Measurements from ENCODE around the gene GAD1.
A peak's percentile ranks its signal among the peaks of the same experiment; 100 is the strongest.

The GAD1 gene

DNA sequence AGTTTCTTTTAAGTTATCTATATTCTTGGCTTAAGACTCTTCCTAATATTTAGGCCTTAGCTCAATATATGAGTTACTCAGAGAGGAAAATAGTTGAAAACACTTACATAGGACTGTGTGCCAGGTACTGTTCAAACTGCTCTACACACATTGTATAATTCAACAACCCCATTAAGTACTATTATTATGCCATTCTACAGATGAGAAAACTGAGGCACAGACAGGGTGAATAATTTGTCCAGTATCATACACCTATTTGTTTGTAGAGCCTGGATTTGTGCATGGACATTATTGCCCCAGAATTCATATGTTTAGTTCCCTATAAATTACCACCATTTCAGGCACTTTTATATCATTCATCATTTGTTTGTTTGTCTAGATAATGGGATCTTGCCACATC, 17.7 kb upstream of the GAD1 start:
- no peaks in the 10 kb centered on the region for H3K4me1 ChIP-seq (ENCODE audit: control insufficient read depth, insufficient read depth, low read length)
- no peaks in the 10 kb centered on the region for H3K36me3 ChIP-seq (ENCODE audit: control insufficient read depth, insufficient read depth, low read length)
- no peak overlapping the region for H3K27ac ChIP-seq (ENCODE audit: insufficient read depth, low read depth, low read length, poor library complexity, severe bottlenecking)
- no peak overlapping the region for H3K4me3 ChIP-seq (ENCODE audit: insufficient read depth, low read depth, low read length)
- no peaks in the 10 kb centered on the region for H3K27me3 ChIP-seq (ENCODE audit: control insufficient read depth, insufficient read depth, low read length, poor library complexity, severe bottlenecking)
- no peaks in the 10 kb centered on the region for H3K9me3 ChIP-seq (ENCODE audit: control insufficient read depth, low read length)

DNA sequence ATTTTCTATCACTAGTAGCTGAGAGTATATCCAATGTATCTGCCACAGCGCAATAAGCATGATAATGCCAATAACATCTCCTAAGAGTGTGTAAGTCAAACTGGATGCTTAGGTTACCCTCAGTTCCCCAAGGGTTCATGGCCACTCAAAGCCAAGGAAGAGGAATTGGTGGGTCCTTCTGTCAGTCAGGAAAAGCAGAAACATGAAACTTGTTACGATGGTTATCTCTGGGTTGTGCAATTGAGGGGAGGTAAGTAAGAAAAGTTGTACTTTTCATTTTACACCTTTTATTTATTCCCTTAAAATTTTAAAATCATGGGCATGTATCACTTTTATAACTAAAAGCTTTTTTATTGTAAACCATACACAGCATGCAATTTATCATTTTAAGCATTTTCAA, 10.1 kb upstream of the GAD1 start:
- 94 to 99% methylated on average over 1 to 2 of the region's 2 CpGs for WGBS, 2 experiments
- H3K36me3 ChIP-seq (ENCODE audit: control insufficient read depth, insufficient read depth, low read length), result no peaks in the 10 kb centered on the region
- no peaks in the 10 kb centered on the region for H3K27me3 ChIP-seq (ENCODE audit: control insufficient read depth, insufficient read depth, low read length, poor library complexity, severe bottlenecking)
- no peaks in the 10 kb centered on the region for H3K4me1 ChIP-seq (ENCODE audit: control insufficient read depth, insufficient read depth, low read length)
- no peak overlapping the region for H3K27ac ChIP-seq (ENCODE audit: insufficient read depth, low read depth, low read length, poor library complexity, severe bottlenecking)
- H3K4me3 ChIP-seq (ENCODE audit: insufficient read depth, low read depth, low read length), result no peak overlapping the region
- H3K9me3 ChIP-seq (ENCODE audit: control insufficient read depth, low read length), result no peaks in the 10 kb centered on the region

DNA sequence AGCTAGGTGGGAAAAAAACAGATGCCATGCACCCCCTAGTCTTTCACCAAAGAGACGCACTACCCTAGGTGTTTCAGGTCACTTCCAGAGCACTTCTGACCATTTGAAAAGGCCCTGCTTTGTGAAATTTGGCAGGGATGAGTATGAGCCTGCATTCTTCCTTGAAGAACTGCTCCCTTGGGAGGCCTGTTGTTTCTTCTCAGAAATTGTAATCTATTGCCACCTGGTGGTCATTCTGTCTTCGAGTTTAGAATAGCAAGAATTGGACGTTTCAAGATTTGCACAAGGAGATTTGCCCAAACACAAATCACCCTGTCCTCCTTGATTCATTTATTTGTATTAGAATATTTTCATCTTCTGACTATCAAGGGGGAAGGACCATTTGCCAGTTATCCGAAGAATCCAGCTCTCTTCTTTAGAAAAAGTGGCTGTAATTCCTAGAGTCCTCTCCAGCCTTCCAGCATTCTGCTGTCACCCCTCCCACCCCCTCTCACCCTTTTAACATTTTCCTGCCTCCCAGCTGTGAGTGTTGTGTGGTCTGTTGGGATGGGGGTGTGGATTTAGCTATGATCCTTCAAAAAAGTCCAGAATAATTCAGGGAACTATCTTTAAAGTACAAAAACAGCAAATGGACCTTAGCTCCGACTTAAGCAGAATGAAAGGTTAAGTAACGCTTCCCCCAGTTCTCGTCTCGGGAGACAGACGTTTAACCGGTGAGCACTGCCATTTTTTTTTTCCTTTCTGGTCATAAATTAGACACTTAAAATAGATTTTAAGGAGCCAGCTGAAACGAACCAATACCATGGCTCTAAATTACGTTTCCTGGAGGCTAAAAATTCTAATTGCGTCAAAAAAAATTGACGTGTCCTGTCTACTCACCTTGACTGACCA, 3.7 kb upstream of the GAD1 start:
- Histone ChIP-seq H3K4me1 (ENCODE audit: control insufficient read depth, insufficient read depth, low read length) (peaks cover 14% of the 10 kb centered on the region), H3K9me3 (ENCODE audit: control insufficient read depth, low read length) (no peaks in the 10 kb centered on the region), H3K36me3 (ENCODE audit: control insufficient read depth, insufficient read depth, low read length) (no peaks in the 10 kb centered on the region), H3K4me3 (ENCODE audit: insufficient read depth, low read depth, low read length) (peak overlapping the region; percentile 22), H3K27ac (ENCODE audit: insufficient read depth, low read depth, low read length, poor library complexity, severe bottlenecking) (no peak overlapping the region), H3K27me3 (ENCODE audit: control insufficient read depth, insufficient read depth, low read length, poor library complexity, severe bottlenecking) (peaks cover 53% of the 10 kb centered on the region)
- 1% methylated on average over 13 to 14 of the region's 14 CpGs for WGBS, 2 experiments

DNA sequence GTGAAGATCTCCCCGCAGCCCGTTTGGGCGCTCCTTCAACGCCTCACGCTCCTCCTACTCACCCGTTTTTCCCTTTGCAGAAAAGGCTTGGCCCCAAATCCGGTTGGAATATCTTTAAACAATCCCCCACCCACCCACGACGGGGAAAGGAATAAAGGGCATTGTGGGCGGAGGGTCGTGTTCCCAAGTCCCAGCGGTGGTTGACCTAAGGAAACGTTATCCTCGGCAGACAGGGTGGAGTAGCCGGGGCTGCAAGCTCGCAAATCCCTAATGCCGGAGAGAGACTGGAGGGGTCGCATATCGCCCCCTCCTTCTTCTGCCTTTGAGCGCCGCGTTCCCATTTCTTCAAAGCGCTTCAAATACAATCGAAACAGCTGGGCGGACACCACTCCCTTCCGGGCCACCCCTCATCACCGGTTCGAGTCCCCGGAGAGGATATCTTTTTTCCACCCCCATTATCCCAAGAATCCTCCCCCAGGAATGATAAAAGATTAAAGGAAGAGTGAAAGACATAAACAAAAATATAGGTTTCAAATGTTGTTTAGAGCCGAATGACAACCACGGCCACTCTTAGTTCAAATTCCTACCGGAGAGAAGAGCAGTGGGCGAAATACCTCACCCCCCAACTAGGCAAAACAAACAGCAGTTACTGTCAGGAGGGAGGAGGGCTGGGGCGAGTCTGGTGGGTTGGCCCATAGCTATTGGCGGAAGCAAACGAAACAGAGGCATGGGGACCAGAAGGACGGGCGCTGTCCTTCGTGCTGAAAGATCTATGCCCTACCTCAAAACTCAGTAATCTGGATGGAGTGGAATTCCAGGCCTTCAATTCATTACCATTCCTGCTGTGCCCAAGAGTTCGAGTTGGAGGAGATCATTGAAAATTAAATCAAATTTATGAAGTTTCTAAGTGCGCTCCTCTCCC, 2.8 kb upstream of the GAD1 start:
- H3K27me3 ChIP-seq (ENCODE audit: control insufficient read depth, insufficient read depth, low read length, poor library complexity, severe bottlenecking), result peaks cover 62% of the 10 kb centered on the region
- no peak overlapping the region for H3K27ac ChIP-seq (ENCODE audit: insufficient read depth, low read depth, low read length, poor library complexity, severe bottlenecking)
- H3K9me3 ChIP-seq (ENCODE audit: control insufficient read depth, low read length), result no peaks in the 10 kb centered on the region
- 2% methylated on average over 38 to 41 of the region's 41 CpGs for WGBS, 2 experiments
- H3K36me3 ChIP-seq (ENCODE audit: control insufficient read depth, insufficient read depth, low read length), result no peaks in the 10 kb centered on the region
- peak overlapping the region; percentile 22 for H3K4me3 ChIP-seq (ENCODE audit: insufficient read depth, low read depth, low read length)
- H3K4me1 ChIP-seq (ENCODE audit: control insufficient read depth, insufficient read depth, low read length), result peaks cover 21% of the 10 kb centered on the region

DNA sequence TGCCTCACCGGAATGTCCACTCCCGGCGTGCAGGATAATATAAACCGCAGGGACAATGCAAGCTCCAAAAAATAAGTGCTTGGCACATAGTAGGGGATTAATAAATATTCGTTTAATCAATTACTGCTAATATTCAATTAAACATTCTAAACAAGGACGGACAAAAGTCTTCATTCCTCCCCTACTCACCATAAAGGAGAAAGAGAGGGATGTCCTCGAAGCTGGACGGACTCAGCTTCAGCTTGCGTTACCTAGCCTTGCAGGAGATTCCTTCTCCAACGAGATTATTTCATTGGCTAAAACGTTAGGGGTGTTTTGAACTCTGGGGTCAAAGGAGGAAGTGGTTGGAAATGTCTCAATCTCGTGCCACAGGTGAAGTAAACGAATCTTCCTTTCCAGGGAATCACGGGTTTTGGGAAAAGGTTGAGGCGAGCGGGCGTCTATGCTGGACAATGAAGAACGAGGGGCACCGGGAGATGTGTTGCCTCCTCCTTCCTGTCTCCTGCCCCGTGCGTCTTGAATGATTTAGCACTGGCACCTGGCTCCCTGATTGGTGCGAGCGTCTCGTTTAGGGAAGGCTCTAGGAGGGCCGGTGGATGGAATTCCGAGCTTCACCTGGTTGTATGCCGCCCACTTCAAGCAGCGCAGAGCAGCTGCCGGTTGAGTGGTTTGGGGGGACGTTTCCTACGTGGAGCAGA, 2.0 kb upstream of the GAD1 start:
- 26 to 29% methylated on average over 27 to 30 of the region's 31 CpGs for WGBS, 2 experiments
- Histone ChIP-seq H3K27me3 (ENCODE audit: control insufficient read depth, insufficient read depth, low read length, poor library complexity, severe bottlenecking) (peaks cover 70% of the 10 kb centered on the region), H3K4me1 (ENCODE audit: control insufficient read depth, insufficient read depth, low read length) (peaks cover 28% of the 10 kb centered on the region), H3K27ac (ENCODE audit: insufficient read depth, low read depth, low read length, poor library complexity, severe bottlenecking) (no peak overlapping the region), H3K4me3 (ENCODE audit: insufficient read depth, low read depth, low read length) (no peak overlapping the region), H3K36me3 (ENCODE audit: control insufficient read depth, insufficient read depth, low read length) (no peaks in the 10 kb centered on the region), H3K9me3 (ENCODE audit: control insufficient read depth, low read length) (no peaks in the 10 kb centered on the region)

DNA sequence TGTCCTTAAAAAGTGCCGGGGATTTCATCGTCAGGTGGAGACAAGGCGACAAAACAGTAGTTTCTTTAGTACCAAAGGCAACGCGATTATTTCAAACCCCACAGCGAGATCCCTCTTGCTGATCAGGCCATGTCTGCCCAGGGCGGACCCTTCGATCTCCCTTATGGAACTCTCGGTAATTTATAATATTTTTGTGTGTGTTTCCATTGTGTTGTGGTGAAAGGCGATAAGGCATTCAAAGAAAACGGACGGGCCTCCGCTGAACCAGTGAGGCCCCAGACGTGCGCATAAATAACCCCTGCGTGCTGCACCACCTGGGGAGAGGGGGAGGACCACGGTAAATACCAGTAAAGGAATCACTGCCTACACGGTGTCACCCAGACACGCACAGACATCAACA, 1.4 kb upstream of the GAD1 start:
- H3K9me3 ChIP-seq (ENCODE audit: control insufficient read depth, low read length), result no peaks in the 10 kb centered on the region
- WGBS, 2 experiments, result 9 to 13% methylated on average over 19 of the region's 19 CpGs
- H3K4me3 ChIP-seq (ENCODE audit: insufficient read depth, low read depth, low read length), result peak overlapping the region; percentile 16
- peaks cover 76% of the 10 kb centered on the region for H3K27me3 ChIP-seq (ENCODE audit: control insufficient read depth, insufficient read depth, low read length, poor library complexity, severe bottlenecking)
- peaks cover 28% of the 10 kb centered on the region for H3K4me1 ChIP-seq (ENCODE audit: control insufficient read depth, insufficient read depth, low read length)
- H3K36me3 ChIP-seq (ENCODE audit: control insufficient read depth, insufficient read depth, low read length), result no peaks in the 10 kb centered on the region
- H3K27ac ChIP-seq (ENCODE audit: insufficient read depth, low read depth, low read length, poor library complexity, severe bottlenecking), result no peak overlapping the region

DNA sequence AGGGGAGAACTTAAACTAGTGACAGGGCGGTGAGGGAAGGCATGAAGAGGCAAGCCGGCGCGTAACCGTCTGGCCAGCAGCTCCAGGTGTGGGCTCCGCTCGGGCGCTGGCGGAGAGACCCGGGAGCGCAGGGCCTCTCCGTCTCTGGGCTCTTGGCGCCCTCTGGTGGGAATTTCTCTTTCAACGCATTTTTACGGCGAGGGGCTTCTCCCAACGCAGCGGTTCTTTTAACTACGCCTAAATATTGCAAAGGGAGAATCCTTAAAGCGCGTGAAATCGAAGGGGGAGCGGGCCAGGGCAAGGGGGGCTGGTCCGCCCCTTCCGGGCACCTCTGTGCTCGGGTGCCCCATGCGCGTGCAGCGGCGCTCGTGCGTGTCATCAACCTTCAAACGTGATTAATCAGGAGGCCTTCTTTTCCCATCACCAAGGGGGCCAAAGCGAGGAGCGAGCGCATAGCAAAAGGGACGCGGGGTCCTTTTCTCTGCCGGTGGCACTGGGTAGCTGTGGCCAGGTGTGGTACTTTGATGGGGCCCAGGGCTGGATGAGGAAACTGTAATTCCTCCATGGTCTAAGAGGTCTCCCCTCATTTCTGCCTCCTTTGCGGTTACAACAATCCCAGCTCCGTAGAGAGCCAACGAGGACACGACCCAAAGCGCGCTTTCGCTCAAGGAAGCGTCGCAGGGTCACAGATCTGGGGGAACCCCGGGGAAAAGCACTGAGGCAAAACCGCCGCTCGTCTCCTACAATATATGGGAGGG, 762 bp upstream of the GAD1 start:
- H3K4me1 ChIP-seq (ENCODE audit: control insufficient read depth, insufficient read depth, low read length), result peaks cover 28% of the 10 kb centered on the region
- peaks cover 82% of the 10 kb centered on the region for H3K27me3 ChIP-seq (ENCODE audit: control insufficient read depth, insufficient read depth, low read length, poor library complexity, severe bottlenecking)
- peak overlapping the region; percentile 56 for H3K4me3 ChIP-seq (ENCODE audit: insufficient read depth, low read depth, low read length)
- no peaks in the 10 kb centered on the region for H3K9me3 ChIP-seq (ENCODE audit: control insufficient read depth, low read length)
- WGBS, 2 experiments, result 0 to 1% methylated on average over 52 of the region's 52 CpGs
- no peak overlapping the region for H3K27ac ChIP-seq (ENCODE audit: insufficient read depth, low read depth, low read length, poor library complexity, severe bottlenecking)
- H3K36me3 ChIP-seq (ENCODE audit: control insufficient read depth, insufficient read depth, low read length), result no peaks in the 10 kb centered on the region

DNA sequence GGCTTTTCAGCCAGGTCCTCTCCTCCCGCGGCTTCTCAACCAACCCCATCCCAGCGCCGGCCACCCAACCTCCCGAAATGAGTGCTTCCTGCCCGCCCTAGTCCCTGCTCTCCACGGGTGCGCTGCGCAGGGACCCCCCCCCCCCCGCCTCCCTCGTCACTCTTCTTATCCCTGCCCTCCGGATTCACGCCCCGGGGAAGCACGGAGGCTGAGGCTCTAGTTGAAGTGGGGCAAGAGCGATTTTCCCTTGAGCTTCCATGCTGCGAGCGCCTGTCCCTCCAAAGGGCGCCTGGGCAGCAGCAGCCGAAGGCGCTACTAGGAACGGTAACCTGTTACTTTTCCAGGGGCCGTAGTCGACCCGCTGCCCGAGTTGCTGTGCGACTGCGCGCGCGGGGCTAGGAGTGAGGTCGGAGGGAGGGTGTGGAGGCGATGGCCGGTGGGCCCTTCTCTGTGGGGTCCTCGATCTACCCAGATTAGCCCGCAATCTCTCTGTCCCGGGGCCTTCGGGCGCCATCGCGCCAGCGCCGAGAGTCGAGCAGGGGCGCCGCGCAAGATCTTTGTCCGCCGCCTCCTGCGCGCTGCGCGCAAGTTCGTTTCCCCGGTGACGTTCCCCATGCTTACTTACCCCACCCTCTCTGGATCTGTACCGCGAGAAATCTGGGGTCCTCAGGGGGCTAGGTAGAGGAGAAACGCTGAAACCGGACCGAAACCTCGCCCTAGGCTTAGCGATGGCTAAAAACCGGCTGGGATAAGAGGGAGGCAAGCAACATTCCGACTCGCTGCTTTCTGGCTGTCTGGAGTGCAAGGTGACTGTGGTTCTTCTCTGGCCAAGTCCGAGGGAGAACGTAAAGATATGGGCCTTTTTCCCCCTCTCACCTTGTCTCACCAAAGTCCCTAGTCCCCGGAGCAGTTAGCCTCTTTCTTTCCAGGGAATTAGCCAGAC, 677 bp downstream of the GAD1 start:
- 0% methylated on average over 67 to 68 of the region's 69 CpGs for WGBS, 2 experiments
- H3K4me1 ChIP-seq (ENCODE audit: control insufficient read depth, insufficient read depth, low read length), result peaks cover 31% of the 10 kb centered on the region
- H3K27ac ChIP-seq (ENCODE audit: insufficient read depth, low read depth, low read length, poor library complexity, severe bottlenecking), result no peak overlapping the region

More for the DNA sequence above, 677 bp downstream of the GAD1 start:
- no peaks in the 10 kb centered on the region for H3K9me3 ChIP-seq (ENCODE audit: control insufficient read depth, low read length)
- peak overlapping the region; percentile 56 for H3K4me3 ChIP-seq (ENCODE audit: insufficient read depth, low read depth, low read length)
- peaks cover 97% of the 10 kb centered on the region for H3K27me3 ChIP-seq (ENCODE audit: control insufficient read depth, insufficient read depth, low read length, poor library complexity, severe bottlenecking)
- H3K36me3 ChIP-seq (ENCODE audit: control insufficient read depth, insufficient read depth, low read length), result no peaks in the 10 kb centered on the region
